HepG2 (cell line): Measurements from ENCODE around the gene RNU7-1. TPM values are rescaled to one million over a fixed set of nuclear protein-coding genes. Genes with fewer than 3 reads are reported as not detected.
A peak's percentile ranks its signal among the peaks of the same experiment; 100 is the strongest.

Experiments
- ATF5 ChIP-seq: sonication (generic); formaldehyde crosslinking; IDR thresholded peaks from 2 replicates; pipeline ENCODE4 v1.4.0; 2020; ENCODE audit warnings: mild to moderate bottlenecking, low read depth, missing genetic modification reagents
- ETS1 ChIP-seq: sonication (generic); formaldehyde crosslinking; IDR thresholded peaks from 2 replicates; pipeline ENCODE4 v1.4.0; 2020; ENCODE audit warnings: missing genetic modification reagents
- NCOA2 ChIP-seq: sonication (generic); formaldehyde crosslinking; IDR thresholded peaks from 2 replicates; pipeline ENCODE4 v1.8.0; 2022; ENCODE audit warnings: inconsistent platforms
- POGZ ChIP-seq: sonication (generic); formaldehyde crosslinking; IDR thresholded peaks from 2 replicates; pipeline ENCODE4 v1.4.0; 2020; ENCODE audit warnings: mild to moderate bottlenecking, missing genetic modification reagents
- PRDM15 ChIP-seq: sonication (generic); formaldehyde crosslinking; IDR thresholded peaks from 2 replicates; pipeline ENCODE4 v1.4.0; 2020; ENCODE audit warnings: missing genetic modification reagents
- REL ChIP-seq: sonication (generic); formaldehyde crosslinking; conservative IDR thresholded peaks from 2 replicates; pipeline ENCODE4 v1.8.0; 2022; ENCODE audit warnings: mild to moderate bottlenecking, missing genetic modification reagents, moderate library complexity
- REXO4 ChIP-seq: sonication (generic); formaldehyde crosslinking; IDR thresholded peaks from 2 replicates; pipeline ENCODE4 v1.8.0; 2022; ENCODE audit warnings: missing genetic modification reagents, mild to moderate bottlenecking, borderline replicate concordance
- RFX3 ChIP-seq: IDR thresholded peaks from 2 replicates; pipeline ENCODE4 v1.6.1; 2016; ENCODE audit warnings: missing biosample characterization, missing genetic modification reagents
- SOX13 ChIP-seq, 3 experiments: fragments of 450-650 bp in 1 of 3; sonication (generic) in 1 of 3; formaldehyde crosslinking in 1 of 3; IDR thresholded peaks in 2 of 3; conservative IDR thresholded peaks in 1 of 3; 2 replicates each; pipeline versions ENCODE4 v1.5.0 to v1.6.1; 2016 to 2020; ENCODE audit warnings: antibody characterized with exemption in 1 of 3, mild to moderate bottlenecking in 1 of 3, missing compliant biosample characterization in 1 of 3, missing genetic modification reagents in 1 of 3, moderate library complexity in 1 of 3
- TRIM24 ChIP-seq: sonication (generic); formaldehyde crosslinking; IDR thresholded peaks from 2 replicates; pipeline ENCODE4 v1.8.0; 2022; ENCODE audit warnings: mild to moderate bottlenecking, missing genetic modification reagents
- ZBTB42 ChIP-seq: sonication (generic); formaldehyde crosslinking; IDR thresholded peaks from 2 replicates; pipeline ENCODE4 v1.5.0; 2020; ENCODE audit warnings: mild to moderate bottlenecking, missing genetic modification reagents
- ZNF17 ChIP-seq: sonication (generic); formaldehyde crosslinking; IDR thresholded peaks from 2 replicates; pipeline ENCODE4 v1.5.0; 2020; ENCODE audit warnings: mild to moderate bottlenecking, missing genetic modification reagents
- ZNF264 ChIP-seq: sonication (generic); formaldehyde crosslinking; IDR thresholded peaks from 2 replicates; pipeline ENCODE4 v1.4.0; 2020; ENCODE audit warnings: missing genetic modification reagents
- ZNF564 ChIP-seq: sonication (generic); formaldehyde crosslinking; IDR thresholded peaks from 2 replicates; pipeline ENCODE4 v1.8.1; 2023; ENCODE audit warnings: mild to moderate bottlenecking, missing genetic modification reagents
- ZNF639 ChIP-seq: conservative IDR thresholded peaks from 2 replicates; pipeline ENCODE4 v1.6.1; 2018; ENCODE audit warnings: missing genetic modification reagents
- ZNF670 ChIP-seq: sonication (generic); formaldehyde crosslinking; IDR thresholded peaks from 2 replicates; pipeline ENCODE4 v1.8.0; 2022; ENCODE audit warnings: mild to moderate bottlenecking, missing genetic modification reagents, borderline replicate concordance
- ZNF775 ChIP-seq: sonication (generic); formaldehyde crosslinking; IDR thresholded peaks from 2 replicates; pipeline ENCODE4 v1.4.0; 2020; ENCODE audit warnings: missing genetic modification reagents, mild to moderate bottlenecking, moderate library complexity, borderline replicate concordance
- ZNF780A ChIP-seq: sonication (generic); formaldehyde crosslinking; IDR thresholded peaks from 2 replicates; pipeline ENCODE4 v1.8.0; 2022; ENCODE audit warnings: mild to moderate bottlenecking, missing genetic modification reagents, moderate library complexity
- ZNF781 ChIP-seq: sonication (generic); formaldehyde crosslinking; IDR thresholded peaks from 2 replicates; pipeline ENCODE4 v1.5.1; 2020; ENCODE audit warnings: borderline replicate concordance, mild to moderate bottlenecking, missing genetic modification reagents; ENCODE audit errors: not compliant biosample characterization
- ZNF83 ChIP-seq: sonication (generic); formaldehyde crosslinking; IDR thresholded peaks from 2 replicates; pipeline ENCODE4 v1.4.0; 2020; ENCODE audit warnings: missing genetic modification reagents, mild to moderate bottlenecking, borderline replicate concordance
- ZSCAN30 ChIP-seq: sonication (generic); formaldehyde crosslinking; IDR thresholded peaks from 2 replicates; pipeline ENCODE4 v1.5.0; 2020; ENCODE audit warnings: mild to moderate bottlenecking, missing genetic modification reagents
- polyA plus RNA-seq, 8 experiments: library from polyadenylated mRNA; depleted of rRNA in 3 of 8; stranded (reverse) in 7 of 8; unstranded in 1 of 8; fragments of >200 nt; fragmentation: Illumina TruSeq in 4 of 8; extraction: Trizol in 4 of 8; gene quantifications; 2 replicates each; pipeline versions ENCODE4 v1.2.1 to v1.2.3, GENCODE V29; 2011 to 2016; ENCODE audit warnings: low read depth in 4 of 8, missing spikeins in 1 of 8, mixed read lengths in 1 of 8; ENCODE audit not compliant: insufficient read depth in 1 of 8
- total RNA-seq, 5 experiments: library from RNA; depleted of rRNA; stranded (reverse); fragments of >200 nt; fragmentation: Illumina TruSeq; extraction: Trizol; gene quantifications; 2 replicates each; pipeline ENCODE4 v1.2.3, GENCODE V29; 2016; ENCODE audit warnings: low read depth in 1 of 5

RNU7-1 gene
- total and polyA plus RNA-seq, 2 of the 13 experiments (the other 11 are each of a cell fraction or from before 2014, with no cell fraction given) = not detected

GRCh38 chr12:6944381-6945186 is 968 bp downstream of the RNU7-1 start (continued):
- TF ChIP-seq PRDM15 (CRISPR knock-in tag) (0 out of 2 replicates have a peak, but pooled peaks have one; percentile 33), ZSCAN30 (CRISPR knock-in tag) (no peak), ZNF781 (CRISPR knock-in tag) (no peak), ATF5 (no peak), ZBTB42 (CRISPR knock-in tag) (0 out of 2 replicates have a peak, but pooled peaks have one; percentile 68), RFX3 (CRISPR knock-in tag) (no peak), ZNF264 (CRISPR knock-in tag) (no peak), ZNF775 (CRISPR knock-in tag) (no peak), ZNF564 (CRISPR knock-in tag) (no peak), POGZ (CRISPR knock-in tag) (no peak), ETS1 (CRISPR knock-in tag) (no peak), ZNF670 (0 out of 2 replicates have a peak, but pooled peaks have one; percentile 51), REL (CRISPR knock-in tag) (no peak), ZNF17 (CRISPR knock-in tag) (no peak), ZNF780A (CRISPR knock-in tag) (no peak; the same call in 1 of the 2 replicates), SOX13 (IDR thresholded peaks at IDR 0.05) (no peak), SOX13 (CRISPR knock-in tag; conservative IDR thresholded peaks at IDR 0.05 in 1 of 2, IDR thresholded peaks at IDR 0.05 in 1 of 2) (no peak; a peak in 1 of 4 replicates), ZNF83 (0 out of 2 replicates have a peak, but pooled peaks have one; percentile 53), REXO4 (CRISPR knock-in tag) (no peak), TRIM24 (CRISPR knock-in tag) (no peak), NCOA2 (no peak), ZNF639 (CRISPR knock-in tag) (no peak)
